WTC11 (cell line): ENCODE results near the gene ATF7IP. TPM values are rescaled to one million over a fixed set of nuclear protein-coding genes. Genes with fewer than 3 reads are reported as not detected.

Source experiments
- ATAC-seq: fragments of 200-7000 bp; cut with Tn5 transposase; 2 replicates; pipeline ENCODE4 v1.10.0; 2021; ENCODE audit warnings: mild to moderate bottlenecking, moderate library complexity
- CTCF ChIA-PET: fragments of 300-600 bp; sonication (Branson Sonifier 250); formaldehyde crosslinking; loops from one replicate; lab custom pipeline; 2021; ENCODE audit warnings: antibody characterized with exemption; lab: Charles Lee
- POLR2A ChIA-PET: fragments of 350-600 bp; sonication (Branson Sonifier 250); formaldehyde crosslinking; loops from one replicate; lab custom pipeline; 2021; ENCODE audit warnings: antibody characterized with exemption; lab: Charles Lee
- DNase-seq: peaks from one replicate; pipeline ENCODE4 v3.0.0; 2021; ENCODE audit warnings: low spot score
- H3K27ac Mint-ChIP-seq: 2 replicates; pipeline ENCODE4 v1.8.0; 2021; ENCODE audit warnings: mixed read lengths
- H3K27me3 Mint-ChIP-seq: 2 replicates; pipeline ENCODE4 v1.8.0; 2021; ENCODE audit warnings: low read depth, mild to moderate bottlenecking, moderate library complexity, mixed read lengths
- H3K36me3 Mint-ChIP-seq: 2 replicates; pipeline ENCODE4 v1.8.0; 2021; ENCODE audit warnings: mixed read lengths
- H3K4me1 Mint-ChIP-seq: 2 replicates; pipeline ENCODE4 v1.8.0; 2022; ENCODE audit warnings: mixed read lengths
- H3K4me3 Mint-ChIP-seq: 2 replicates; pipeline ENCODE4 v1.8.0; 2021; ENCODE audit warnings: mild to moderate bottlenecking, moderate library complexity, mixed read lengths
- H3K9me3 Mint-ChIP-seq: 2 replicates; pipeline ENCODE4 v1.8.0; 2021; ENCODE audit warnings: mixed read lengths
- AFF4 ChIP-seq: sonication (generic); formaldehyde crosslinking; IDR thresholded peaks from 2 replicates; pipeline ENCODE4 v1.8.1; 2023; ENCODE audit warnings: mild to moderate bottlenecking, missing genetic modification reagents, borderline replicate concordance
- ATF3 ChIP-seq: sonication (generic); formaldehyde crosslinking; conservative IDR thresholded peaks from 2 replicates; pipeline ENCODE4 v1.8.1; 2022; ENCODE audit warnings: mild to moderate bottlenecking, missing genetic modification reagents
- CDX4 ChIP-seq: fragments of 250-450 bp; sonication (Bioruptor Pico); IDR thresholded peaks from 2 replicates; pipeline ENCODE4 v1.9.0; 2021; ENCODE audit warnings: moderate library complexity, mild to moderate bottlenecking, inconsistent platforms, borderline replicate concordance
- CREM ChIP-seq: sonication (generic); formaldehyde crosslinking; IDR thresholded peaks from 2 replicates; pipeline ENCODE4 v1.8.1; 2022; ENCODE audit warnings: mild to moderate bottlenecking, missing genetic modification reagents, moderate library complexity
- E2F1 ChIP-seq: sonication (generic); formaldehyde crosslinking; IDR thresholded peaks from 2 replicates; pipeline ENCODE4 v1.8.0; 2022; ENCODE audit warnings: mild to moderate bottlenecking, missing genetic modification reagents
- ELF4 ChIP-seq: sonication (generic); formaldehyde crosslinking; IDR thresholded peaks from 2 replicates; pipeline ENCODE4 v1.8.1; 2022; ENCODE audit warnings: low read depth, mild to moderate bottlenecking, moderate library complexity, missing genetic modification reagents
- ESRRA ChIP-seq: sonication (generic); formaldehyde crosslinking; IDR thresholded peaks from 2 replicates; pipeline ENCODE4 v1.8.1; 2022; ENCODE audit warnings: mild to moderate bottlenecking, missing genetic modification reagents, borderline replicate concordance
- GABPB1 ChIP-seq: sonication (generic); formaldehyde crosslinking; IDR thresholded peaks from 2 replicates; pipeline ENCODE4 v1.8.1; 2023; ENCODE audit warnings: mild to moderate bottlenecking, missing genetic modification reagents
- GRHL2 ChIP-seq: fragments of 250-450 bp; sonication (Bioruptor Pico); IDR thresholded peaks from 2 replicates; pipeline ENCODE4 v1.8.0; 2022; ENCODE audit warnings: mild to moderate bottlenecking, moderate library complexity; ENCODE audit not compliant: insufficient replicate concordance, severe bottlenecking
- JAZF1 ChIP-seq: fragments of 250-450 bp; sonication (Bioruptor Pico); IDR thresholded peaks from 2 replicates; pipeline ENCODE4 v1.9.0; 2021; ENCODE audit warnings: moderate library complexity, mild to moderate bottlenecking, inconsistent platforms
- MAX ChIP-seq: sonication (generic); formaldehyde crosslinking; IDR thresholded peaks from 2 replicates; pipeline ENCODE4 v1.8.0; 2022; ENCODE audit warnings: mild to moderate bottlenecking, missing genetic modification reagents
- MLX ChIP-seq: sonication (generic); formaldehyde crosslinking; IDR thresholded peaks from 2 replicates; pipeline ENCODE4 v1.8.1; 2023; ENCODE audit warnings: mild to moderate bottlenecking, missing genetic modification reagents, moderate library complexity
- NFE2L1 ChIP-seq: sonication (generic); formaldehyde crosslinking; IDR thresholded peaks from 2 replicates; pipeline ENCODE4 v1.8.1; 2023; ENCODE audit warnings: missing genetic modification reagents
- NFYB ChIP-seq: sonication (generic); formaldehyde crosslinking; conservative IDR thresholded peaks from 2 replicates; pipeline ENCODE4 v1.8.0; 2022; ENCODE audit warnings: low read depth, missing genetic modification reagents
- NR3C1 ChIP-seq: sonication (generic); formaldehyde crosslinking; conservative IDR thresholded peaks from 2 replicates; pipeline ENCODE4 v1.8.1; 2023; ENCODE audit warnings: low read depth, mild to moderate bottlenecking, missing genetic modification reagents
- PRRX2 ChIP-seq: fragments of 250-450 bp; sonication (Bioruptor Pico); IDR thresholded peaks from 2 replicates; pipeline ENCODE4 v1.8.0; 2021; ENCODE audit warnings: mild to moderate bottlenecking
- RORB ChIP-seq: fragments of 250-450 bp; sonication (Bioruptor Pico); IDR thresholded peaks from 2 replicates; pipeline ENCODE4 v1.9.0; 2021; ENCODE audit warnings: mild to moderate bottlenecking
- STAT6 ChIP-seq: sonication (generic); formaldehyde crosslinking; conservative IDR thresholded peaks from 2 replicates; pipeline ENCODE4 v1.8.1; 2023; ENCODE audit warnings: mild to moderate bottlenecking, low read depth, missing genetic modification reagents, moderate library complexity
- TCF7 ChIP-seq: sonication (generic); formaldehyde crosslinking; IDR thresholded peaks from 2 replicates; pipeline ENCODE4 v1.8.0; 2022; ENCODE audit warnings: mild to moderate bottlenecking, low read depth, missing genetic modification reagents, moderate library complexity
- TEAD1 ChIP-seq: sonication (generic); formaldehyde crosslinking; IDR thresholded peaks from 2 replicates; pipeline ENCODE4 v1.8.0; 2022; ENCODE audit warnings: mild to moderate bottlenecking, missing genetic modification reagents
- ZMAT4 ChIP-seq: fragments of 250-450 bp; sonication (Bioruptor Pico); IDR thresholded peaks from 2 replicates; pipeline ENCODE4 v1.9.0; 2021; ENCODE audit warnings: mild to moderate bottlenecking
- ZNF219 ChIP-seq: sonication (generic); formaldehyde crosslinking; IDR thresholded peaks from 2 replicates; pipeline ENCODE4 v1.8.0; 2023; ENCODE audit warnings: missing genetic modification reagents, mild to moderate bottlenecking, borderline replicate concordance
- ZNF423 ChIP-seq: fragments of 250-450 bp; sonication (Bioruptor Pico); IDR thresholded peaks from 2 replicates; pipeline ENCODE4 v2.1.2; 2022; ENCODE audit warnings: mild to moderate bottlenecking, moderate library complexity
- total RNA-seq: library from RNA; stranded (reverse); gene quantifications from 3 replicates; pipeline ENCODE4 v1.2.3, GENCODE V29; 2021

Gene ATF7IP
- total RNA-seq, 1 experiment from 2014 or later = 141 TPM

GRCh38 chr12:14545144-14546124 is 180.0 kb downstream of the ATF7IP start:
- no peaks in the 10 kb centered on the region for H3K9me3 Mint-ChIP-seq
- TF ChIP-seq E2F1 (no peak), TCF7 (CRISPR knock-in tag) (no peak), MAX (CRISPR knock-in tag) (no peak), ATF3 (no peak), GRHL2 (CRISPR knock-in tag) (no peak), ZNF219 (no peak), ZMAT4 (CRISPR knock-in tag) (no peak), STAT6 (CRISPR knock-in tag) (no peak), GABPB1 (CRISPR knock-in tag) (no peak)
- TF ChIP-seq, all 79 proteins: peak for 0
- Mint-ChIP-seq H3K27me3 (no peaks in the 10 kb centered on the region), H3K4me3 (no peak overlapping the region), H3K4me1 (no peaks in the 10 kb centered on the region), H3K27ac (no peak overlapping the region), H3K36me3 (peaks cover 8% of the 10 kb centered on the region)
- no peak for ATAC-seq
- DNase-seq = no peak
- CTCF ChIA-PET = no interaction called here
- POLR2A ChIA-PET = no interaction called here

- H3K27ac Mint-ChIP-seq = no peak overlapping the region
- no peak for ATAC-seq
- peaks cover 11% of the 10 kb centered on the region for H3K36me3 Mint-ChIP-seq
- ChIA-PET CTCF (interaction anchor here (1.2 kb wide), 1 partner anchor 309 kb away, joined by 4 read pairs; no protein-coding TSS in a partner anchor), POLR2A (no interaction called here)
- DNase-seq = no peak
- no peak overlapping the region for H3K4me3 Mint-ChIP-seq
- H3K27me3 Mint-ChIP-seq = no peaks in the 10 kb centered on the region
- H3K4me1 Mint-ChIP-seq = no peaks in the 10 kb centered on the region
- H3K9me3 Mint-ChIP-seq = no peaks in the 10 kb centered on the region
- TF ChIP-seq ZMAT4 (CRISPR knock-in tag) (no peak), NFE2L1 (CRISPR knock-in tag) (no peak), JAZF1 (no peak), TEAD1 (CRISPR knock-in tag) (no peak), ELF4 (CRISPR knock-in tag) (no peak), RORB (no peak), CDX4 (CRISPR knock-in tag) (no peak), ESRRA (CRISPR knock-in tag) (no peak), AFF4 (no peak), PRRX2 (CRISPR knock-in tag) (no peak), TCF7 (CRISPR knock-in tag) (no peak), CREM (no peak), NR3C1 (CRISPR knock-in tag) (no peak), ZNF423 (CRISPR knock-in tag) (no peak), NFYB (CRISPR knock-in tag) (no peak), MLX (CRISPR knock-in tag) (no peak)
Observed at GRCh38 chr12:14547571-14547970, 182.1 kb downstream of the ATF7IP start.
